ENCODE measurements around the gene MAPKAPK2. TPM values are rescaled to one million over a fixed set of nuclear protein-coding genes. Genes with fewer than 3 reads are reported as not detected.

MAPKAPK2 gene
- total RNA-seq, 1 donor from 2014 or later: 63.1 TPM

- Mint-ChIP-seq H3K4me1 (ENCODE audit: unreplicated experiment) (peaks cover 14% of the 10 kb centered on the region), H3K4me3 (no peak overlapping the region), H3K9me3 (no peaks in the 10 kb centered on the region), H3K36me3 (peaks cover 3% of the 10 kb centered on the region), H3K27ac (no peak overlapping the region), H3K27me3 (peaks cover 5% of the 10 kb centered on the region)
- no peak for TF ChIP-seq CTCF (conservative IDR thresholded peaks at IDR 0.05)
- no peak for DNase-seq (ENCODE audit: extremely low spot score, unreplicated experiment)
These were observed 58.1 kb downstream of the MAPKAPK2 start for GRCh38 chr1:206742719-206743383.

- Mint-ChIP-seq H3K36me3 (no peaks in the 10 kb centered on the region), H3K4me1 (ENCODE audit: unreplicated experiment) (peaks cover 2% of the 10 kb centered on the region), H3K27me3 (peaks cover 22% of the 10 kb centered on the region), H3K9me3 (peaks cover 4% of the 10 kb centered on the region), H3K27ac (no peak overlapping the region), H3K4me3 (no peak overlapping the region)
- no peak for DNase-seq (ENCODE audit: extremely low spot score, unreplicated experiment)
- TF ChIP-seq CTCF (conservative IDR thresholded peaks at IDR 0.05): no peak
These were observed 60.0 kb downstream of the MAPKAPK2 start for GRCh38 chr1:206744683-206745082.

- no peak overlapping the region for H3K4me3 Mint-ChIP-seq
- peaks cover 4% of the 10 kb centered on the region for H3K9me3 Mint-ChIP-seq
- DNase-seq (ENCODE audit: extremely low spot score, unreplicated experiment): no peak
- H3K36me3 Mint-ChIP-seq: no peaks in the 10 kb centered on the region
- no peaks in the 10 kb centered on the region for H3K4me1 Mint-ChIP-seq (ENCODE audit: unreplicated experiment)
- no peak for TF ChIP-seq CTCF (conservative IDR thresholded peaks at IDR 0.05)
- H3K27me3 Mint-ChIP-seq: peaks cover 25% of the 10 kb centered on the region
- H3K27ac Mint-ChIP-seq: no peak overlapping the region
These were observed 60.6 kb downstream of the MAPKAPK2 start for GRCh38 chr1:206745301-206745700.

- H3K36me3 Mint-ChIP-seq: no peaks in the 10 kb centered on the region
- H3K4me3 Mint-ChIP-seq: no peak overlapping the region
- TF ChIP-seq CTCF (conservative IDR thresholded peaks at IDR 0.05): no peak
- no peaks in the 10 kb centered on the region for H3K4me1 Mint-ChIP-seq (ENCODE audit: unreplicated experiment)
- peaks cover 33% of the 10 kb centered on the region for H3K27me3 Mint-ChIP-seq
- no peak overlapping the region for H3K27ac Mint-ChIP-seq
- no peak for DNase-seq (ENCODE audit: extremely low spot score, unreplicated experiment)
- peaks cover 4% of the 10 kb centered on the region for H3K9me3 Mint-ChIP-seq
These were observed 63.8 kb downstream of the MAPKAPK2 start for GRCh38 chr1:206748348-206749030.

GRCh38 chr1:206751891-206752290, 67.2 kb downstream of the MAPKAPK2 start:
- Mint-ChIP-seq H3K9me3 (peaks cover 11% of the 10 kb centered on the region), H3K27me3 (peaks cover 36% of the 10 kb centered on the region), H3K4me1 (ENCODE audit: unreplicated experiment) (no peaks in the 10 kb centered on the region), H3K36me3 (no peaks in the 10 kb centered on the region), H3K27ac (no peak overlapping the region), H3K4me3 (no peak overlapping the region)
- no peak for DNase-seq (ENCODE audit: extremely low spot score, unreplicated experiment)
- no peak for TF ChIP-seq CTCF (conservative IDR thresholded peaks at IDR 0.05)

All from type B pancreatic cell (in vitro differentiated cells).